GM13976 (cell line): ENCODE data around the gene CDC42SE2.
"Not testable (repeated sequence)": the region's sequence is repeated elsewhere in the genome, so short reads cannot be mapped to it uniquely, and the experiment has no call there.

Experiments
- DNase-seq: peaks from one replicate; pipeline ENCODE4 v3.0.0; 2012; ENCODE audit warnings: low spot score
- in situ Hi-C: fragments of 300-500 bp; cut with MboI; formaldehyde crosslinking; loops from one replicate; pipeline ENCODE4 v1.12.0; 2022; ENCODE audit warnings: low sequenced_read_pairs, mixed read lengths, inconsistent platforms; ENCODE audit not compliant: unreplicated experiment
- TF ChIP-seq, protein P1 (sequence below): IDR thresholded peaks from 2 replicates; pipeline ENCODE4 v1.5.1; 2012; ENCODE audit warnings: borderline replicate concordance, mild to moderate bottlenecking; ENCODE audit not compliant: insufficient read depth; ENCODE audit errors: extremely low read depth, missing control alignments, control extremely low read depth

The CDC42SE2 gene

DNA sequence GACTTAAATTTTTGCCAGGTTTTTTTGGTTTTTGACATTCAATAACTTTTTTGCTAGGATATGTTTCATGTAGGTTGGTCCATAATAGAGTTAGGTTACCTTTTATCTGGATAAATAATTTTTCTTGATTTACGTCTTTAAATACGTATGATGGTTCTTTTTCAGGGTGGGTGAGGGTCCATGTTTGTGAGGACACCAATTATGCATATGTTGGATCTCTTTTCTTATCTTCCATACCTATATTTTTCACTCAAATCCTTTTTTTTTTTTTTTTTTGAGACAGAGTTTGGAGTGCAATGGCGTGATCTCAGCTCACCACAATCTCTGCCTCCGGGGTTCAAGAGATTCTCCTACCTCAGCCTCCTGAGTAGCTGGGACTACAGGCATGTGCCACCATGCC lies 17.3 kb upstream of the CDC42SE2 start:
- no peak for DNase-seq
- in situ Hi-C loops, result no loop called here
- TF ChIP-seq, protein P1, sequence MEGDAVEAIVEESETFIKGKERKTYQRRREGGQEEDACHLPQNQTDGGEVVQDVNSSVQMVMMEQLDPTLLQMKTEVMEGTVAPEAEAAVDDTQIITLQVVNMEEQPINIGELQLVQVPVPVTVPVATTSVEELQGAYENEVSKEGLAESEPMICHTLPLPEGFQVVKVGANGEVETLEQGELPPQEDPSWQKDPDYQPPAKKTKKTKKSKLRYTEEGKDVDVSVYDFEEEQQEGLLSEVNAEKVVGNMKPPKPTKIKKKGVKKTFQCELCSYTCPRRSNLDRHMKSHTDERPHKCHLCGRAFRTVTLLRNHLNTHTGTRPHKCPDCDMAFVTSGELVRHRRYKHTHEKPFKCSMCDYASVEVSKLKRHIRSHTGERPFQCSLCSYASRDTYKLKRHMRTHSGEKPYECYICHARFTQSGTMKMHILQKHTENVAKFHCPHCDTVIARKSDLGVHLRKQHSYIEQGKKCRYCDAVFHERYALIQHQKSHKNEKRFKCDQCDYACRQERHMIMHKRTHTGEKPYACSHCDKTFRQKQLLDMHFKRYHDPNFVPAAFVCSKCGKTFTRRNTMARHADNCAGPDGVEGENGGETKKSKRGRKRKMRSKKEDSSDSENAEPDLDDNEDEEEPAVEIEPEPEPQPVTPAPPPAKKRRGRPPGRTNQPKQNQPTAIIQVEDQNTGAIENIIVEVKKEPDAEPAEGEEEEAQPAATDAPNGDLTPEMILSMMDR, result no peak

GRCh38 chr5:131250751-131251475 lies 12.9 kb upstream of the CDC42SE2 start:
- TF ChIP-seq, protein P1, result no peak
- DNase-seq, result no peak
- in situ Hi-C loops, result no loop called here

GRCh38 chr5:131252824-131253171 lies 11.1 kb upstream of the CDC42SE2 start:
- in situ Hi-C loops, result no loop called here
- DNase-seq, result peak; percentile 55

DNA sequence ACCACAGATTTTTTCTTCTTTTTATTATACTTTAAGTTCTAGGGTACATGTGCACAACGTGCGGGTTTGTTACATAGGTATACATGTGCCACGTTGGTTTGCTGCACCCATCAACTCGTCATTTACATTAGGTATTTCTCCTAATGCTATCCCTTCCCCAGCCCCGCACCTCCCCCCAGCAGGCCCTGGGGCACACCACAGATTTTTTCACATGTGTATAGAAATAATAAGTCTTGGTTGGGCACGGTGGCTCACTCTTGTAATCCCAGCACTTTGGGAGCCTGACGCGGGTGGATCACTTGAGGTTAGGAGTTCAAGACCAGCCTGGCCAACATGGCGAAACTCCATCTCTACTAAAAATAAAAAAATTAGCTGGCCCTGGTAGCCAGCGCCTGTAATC lies 9.8 kb upstream of the CDC42SE2 start:
- in situ Hi-C loops, DNase-seq: not testable (repeated sequence)

More at GRCh38 chr5:131252824-131253171, 11.1 kb upstream of the CDC42SE2 start:
- TF ChIP-seq, protein P1, result no peak

DNA sequence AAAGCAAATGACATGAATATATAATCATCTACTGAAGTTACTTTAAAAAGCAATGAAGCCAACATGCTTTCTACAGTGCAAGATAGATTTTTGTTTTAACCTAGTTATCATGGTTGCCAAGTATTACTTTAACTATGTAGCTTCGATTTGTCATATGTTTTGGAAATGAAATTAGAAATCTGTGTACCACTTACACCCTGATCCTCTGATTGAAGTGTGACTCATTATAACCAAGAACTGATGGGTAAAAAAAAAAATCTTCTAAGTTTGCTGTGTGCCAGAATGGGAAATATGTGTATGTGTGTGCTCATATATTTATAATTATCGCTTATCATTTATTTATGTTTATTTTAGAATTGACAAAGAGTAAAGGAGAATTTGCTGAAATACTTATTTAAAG lies 9.1 kb upstream of the CDC42SE2 start:
- in situ Hi-C loops, result no loop called here

GRCh38 chr5:131256507-131256823 lies 7.4 kb upstream of the CDC42SE2 start:
- no peak for DNase-seq
- TF ChIP-seq, protein P1, result no peak
- in situ Hi-C loops, result no loop called here

More for the DNA sequence above, 9.1 kb upstream of the CDC42SE2 start:
- no peak for DNase-seq
- TF ChIP-seq, protein P1, result no peak

GRCh38 chr5:131258733-131259132 lies 5.1 kb upstream of the CDC42SE2 start:
- TF ChIP-seq, protein P1, result no peak
- in situ Hi-C loops, result no loop called here
- no peak for DNase-seq
